Glutamatergic neuron (in vitro differentiated cells): ENCODE results near the gene TNFRSF9. TPM values are rescaled to one million over a fixed set of nuclear protein-coding genes. Genes with fewer than 3 reads are reported as not detected.

Experiments
- DNase-seq: peaks from one replicate; pipeline ENCODE4 v3.0.0; 2022
- H3K27ac Mint-ChIP-seq: one replicate; pipeline ENCODE4 v1.8.0; 2020; ENCODE audit warnings: mild to moderate bottlenecking, mixed read lengths, inconsistent platforms; ENCODE audit not compliant: unreplicated experiment
- H3K27me3 Mint-ChIP-seq: one replicate; pipeline ENCODE4 v1.8.0; 2020; ENCODE audit warnings: mild to moderate bottlenecking, moderate library complexity, mixed read lengths, inconsistent platforms; ENCODE audit not compliant: unreplicated experiment
- H3K36me3 Mint-ChIP-seq: one replicate; pipeline ENCODE4 v1.8.0; 2020; ENCODE audit warnings: mild to moderate bottlenecking, mixed read lengths, inconsistent platforms; ENCODE audit not compliant: unreplicated experiment
- H3K4me1 Mint-ChIP-seq: one replicate; pipeline ENCODE4 v1.8.0; 2020; ENCODE audit warnings: mild to moderate bottlenecking, low read depth, mixed read lengths, inconsistent platforms; ENCODE audit not compliant: unreplicated experiment
- H3K4me3 Mint-ChIP-seq: one replicate; pipeline ENCODE4 v1.8.0; 2020; ENCODE audit warnings: mild to moderate bottlenecking, mixed read lengths, inconsistent platforms; ENCODE audit not compliant: unreplicated experiment
- H3K9me3 Mint-ChIP-seq: one replicate; pipeline ENCODE4 v1.8.0; 2020; ENCODE audit warnings: mild to moderate bottlenecking, moderate library complexity, mixed read lengths, inconsistent platforms; ENCODE audit not compliant: unreplicated experiment
- long read RNA-seq: library from polyadenylated mRNA; unstranded; transcript quantifications from one replicate; pipeline ENCODE4 v2.0.0, GENCODE V29; 2020; ENCODE audit not compliant: unreplicated experiment
- total RNA-seq: library from RNA; stranded (reverse); fragmentation: NEBNext Ultra II Directional; extraction: Animal tissue kit (Norgen Biotek cat#: 25700); gene quantifications from one replicate; pipeline ENCODE4 v1.2.1, GENCODE V29; 2021; ENCODE audit not compliant: unreplicated experiment
- TF ChIP-seq, protein P1 (sequence below): fragments of 200-600 bp; sonication (generic); IDR thresholded peaks from one replicate; pipeline ENCODE4 v1.5.0; 2021; ENCODE audit not compliant: partially characterized antibody, unreplicated experiment

The TNFRSF9 gene
- total RNA-seq: 0.15 TPM
- long read RNA-seq: 0 reads

DNA sequence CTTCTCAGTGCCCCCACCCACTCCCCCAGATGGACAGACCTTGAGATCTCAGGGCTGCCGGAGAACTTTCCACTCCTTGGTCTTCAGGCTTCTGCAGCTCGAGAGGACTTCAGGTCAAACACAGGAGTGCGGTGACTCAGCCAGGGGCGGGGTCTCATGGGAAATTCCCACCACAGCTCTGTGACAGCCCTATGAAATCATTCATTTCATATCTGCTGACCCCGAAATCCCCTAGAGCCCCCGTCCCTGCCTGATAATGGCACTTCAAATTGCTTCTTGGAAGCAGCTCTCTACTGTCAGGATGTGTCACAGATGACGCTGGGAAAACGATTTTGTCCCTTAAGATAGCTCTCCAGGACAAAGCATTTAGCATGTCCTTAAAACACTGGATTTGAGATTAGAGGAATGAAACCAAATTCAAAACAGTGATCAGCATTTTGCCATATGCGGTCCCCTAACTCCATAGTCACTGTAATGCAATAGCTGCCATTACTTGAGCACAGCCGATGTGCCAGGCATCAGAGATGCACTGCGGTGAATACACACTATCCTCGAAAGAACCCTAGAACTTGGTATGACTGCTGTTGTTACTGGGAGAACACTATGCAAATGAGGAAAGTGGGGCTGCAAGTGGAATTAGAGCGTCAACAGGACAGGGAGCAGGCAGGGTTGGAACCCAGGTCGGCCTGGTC lies at the start of gene TNFRSF9:
TSS of gene TNFRSF9 (minus strand) at position 95 of the 692 bp plus-strand sequence. CDS start 845 bp downstream, outside the sequence.
- peak; percentile 44 for DNase-seq
- Mint-ChIP-seq H3K9me3 (peaks cover 3% of the 10 kb centered on the region), H3K27me3 (peaks cover 16% of the 10 kb centered on the region), H3K4me1 (peaks cover 9% of the 10 kb centered on the region), H3K27ac (peak within 1 kb of the TSS; percentile 6), H3K4me3 (peak within 1 kb of the TSS; percentile 39), H3K36me3 (no peaks in the 10 kb centered on the region)
- TF ChIP-seq, protein P1, sequence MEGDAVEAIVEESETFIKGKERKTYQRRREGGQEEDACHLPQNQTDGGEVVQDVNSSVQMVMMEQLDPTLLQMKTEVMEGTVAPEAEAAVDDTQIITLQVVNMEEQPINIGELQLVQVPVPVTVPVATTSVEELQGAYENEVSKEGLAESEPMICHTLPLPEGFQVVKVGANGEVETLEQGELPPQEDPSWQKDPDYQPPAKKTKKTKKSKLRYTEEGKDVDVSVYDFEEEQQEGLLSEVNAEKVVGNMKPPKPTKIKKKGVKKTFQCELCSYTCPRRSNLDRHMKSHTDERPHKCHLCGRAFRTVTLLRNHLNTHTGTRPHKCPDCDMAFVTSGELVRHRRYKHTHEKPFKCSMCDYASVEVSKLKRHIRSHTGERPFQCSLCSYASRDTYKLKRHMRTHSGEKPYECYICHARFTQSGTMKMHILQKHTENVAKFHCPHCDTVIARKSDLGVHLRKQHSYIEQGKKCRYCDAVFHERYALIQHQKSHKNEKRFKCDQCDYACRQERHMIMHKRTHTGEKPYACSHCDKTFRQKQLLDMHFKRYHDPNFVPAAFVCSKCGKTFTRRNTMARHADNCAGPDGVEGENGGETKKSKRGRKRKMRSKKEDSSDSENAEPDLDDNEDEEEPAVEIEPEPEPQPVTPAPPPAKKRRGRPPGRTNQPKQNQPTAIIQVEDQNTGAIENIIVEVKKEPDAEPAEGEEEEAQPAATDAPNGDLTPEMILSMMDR: no peak

DNA sequence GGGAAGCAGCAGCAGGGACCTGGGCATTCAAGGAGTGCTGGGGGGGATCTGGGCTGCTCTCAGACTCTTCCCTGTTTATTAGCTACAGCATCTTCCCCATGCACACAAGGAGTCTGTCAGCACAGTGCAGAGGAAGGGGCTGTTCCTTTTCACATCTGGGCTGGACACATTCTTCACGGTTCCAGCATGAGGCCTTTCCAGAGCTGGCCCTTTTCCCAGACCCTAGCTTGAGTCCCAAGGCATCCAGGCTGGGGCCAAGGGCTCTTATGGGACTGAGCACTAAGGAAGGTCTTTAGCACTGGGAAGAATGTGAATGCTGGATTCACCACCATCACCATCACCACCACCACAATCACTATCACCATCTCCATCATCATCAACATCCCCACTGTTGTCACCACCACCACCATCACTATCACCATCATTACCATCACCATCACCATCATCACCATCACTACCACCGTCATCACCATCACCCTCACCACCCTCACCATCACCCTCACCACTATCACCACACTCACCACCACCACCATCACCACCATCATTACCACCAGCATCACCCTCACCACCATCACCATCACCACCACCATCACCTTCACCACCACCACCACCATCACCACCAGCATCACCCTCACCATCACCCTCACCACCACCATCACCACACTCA lies 49.3 kb upstream of the TNFRSF9 start:
- H3K36me3 Mint-ChIP-seq: no peaks in the 10 kb centered on the region
- H3K4me3 Mint-ChIP-seq: no peak overlapping the region
- no peaks in the 10 kb centered on the region for H3K4me1 Mint-ChIP-seq
- TF ChIP-seq, protein P1: no peak
- H3K9me3 Mint-ChIP-seq: peaks cover 4% of the 10 kb centered on the region
- no peak overlapping the region for H3K27ac Mint-ChIP-seq
- H3K27me3 Mint-ChIP-seq: peaks cover 2% of the 10 kb centered on the region
- no peak for DNase-seq

DNA sequence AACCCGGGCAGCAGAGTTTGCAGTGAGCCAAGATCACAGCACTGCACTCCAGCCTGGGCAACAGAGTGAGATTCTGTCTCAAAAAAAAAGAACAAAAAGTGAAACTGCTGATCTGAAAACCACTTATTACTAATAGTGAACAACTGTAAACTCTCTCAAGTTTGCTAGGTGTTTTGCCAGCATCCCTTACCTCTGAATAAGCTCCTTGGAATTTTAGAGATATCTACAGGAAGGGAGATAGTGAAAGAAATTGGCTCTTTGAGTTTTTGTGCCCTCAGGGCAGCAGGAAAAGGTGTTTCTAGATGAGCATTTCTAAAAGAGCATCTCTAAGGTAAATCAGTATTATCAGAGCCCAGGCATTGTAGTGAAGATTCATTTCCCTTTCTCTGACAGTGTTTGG lies 47.9 kb upstream of the TNFRSF9 start:
- DNase-seq: no peak
- Mint-ChIP-seq H3K9me3 (peaks cover 3% of the 10 kb centered on the region), H3K27ac (no peak overlapping the region), H3K36me3 (no peaks in the 10 kb centered on the region), H3K4me1 (no peaks in the 10 kb centered on the region), H3K4me3 (no peak overlapping the region), H3K27me3 (peaks cover 2% of the 10 kb centered on the region)
- TF ChIP-seq, protein P1: no peak

DNA sequence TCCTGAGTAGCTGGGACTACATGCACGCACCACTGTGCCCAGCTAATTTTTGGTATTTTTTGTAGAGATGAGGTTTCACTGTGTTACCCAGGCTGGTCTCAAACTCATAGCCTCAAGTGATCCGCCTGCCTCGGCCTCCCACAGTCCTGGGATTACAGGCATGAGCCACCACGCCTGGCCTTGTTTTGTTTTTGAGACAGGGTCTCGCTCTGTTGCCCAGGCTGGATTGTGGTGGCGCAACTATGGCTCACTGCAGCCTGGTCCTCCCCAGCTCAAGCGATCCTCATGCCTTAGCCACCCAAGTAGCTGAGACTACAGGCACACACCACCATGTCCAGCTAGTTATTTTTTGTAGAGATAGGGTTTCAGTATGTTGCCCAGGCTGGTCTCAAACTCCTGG lies 46.9 kb upstream of the TNFRSF9 start:
- H3K4me1 Mint-ChIP-seq: no peaks in the 10 kb centered on the region
- no peaks in the 10 kb centered on the region for H3K36me3 Mint-ChIP-seq
- TF ChIP-seq, protein P1: no peak
- H3K27ac Mint-ChIP-seq: no peak overlapping the region
- DNase-seq: no peak
- H3K4me3 Mint-ChIP-seq: no peak overlapping the region
- peaks cover 2% of the 10 kb centered on the region for H3K27me3 Mint-ChIP-seq
- H3K9me3 Mint-ChIP-seq: peaks cover 3% of the 10 kb centered on the region
